Breast epithelium (tissue), 3 donors: ENCODE results near the gene ZNF611.

Experiments used
- POLR2A ChIP-seq: fragments of 450-650 bp; IDR thresholded peaks from one replicate; pipeline ENCODE4 v1.6.1; 2016; ENCODE audit warnings: antibody characterized with exemption, mild to moderate bottlenecking, moderate library complexity
- POLR2AphosphoS5 ChIP-seq, 3 donors: sonication (generic); formaldehyde crosslinking; IDR thresholded peaks; one replicate each; pipeline ENCODE4 v1.6.1; 2017; ENCODE audit warnings: antibody characterized with exemption in 3 of 3
- TF ChIP-seq, protein P1 (sequence below), 3 donors: fragments of 450-650 bp; IDR thresholded peaks; one replicate each; pipeline ENCODE4 v1.5.1; 2016 to 2017; ENCODE audit warnings: antibody characterized with exemption in 3 of 3, mild to moderate bottlenecking in 3 of 3, moderate library complexity in 3 of 3

- TF ChIP-seq, protein P1, sequence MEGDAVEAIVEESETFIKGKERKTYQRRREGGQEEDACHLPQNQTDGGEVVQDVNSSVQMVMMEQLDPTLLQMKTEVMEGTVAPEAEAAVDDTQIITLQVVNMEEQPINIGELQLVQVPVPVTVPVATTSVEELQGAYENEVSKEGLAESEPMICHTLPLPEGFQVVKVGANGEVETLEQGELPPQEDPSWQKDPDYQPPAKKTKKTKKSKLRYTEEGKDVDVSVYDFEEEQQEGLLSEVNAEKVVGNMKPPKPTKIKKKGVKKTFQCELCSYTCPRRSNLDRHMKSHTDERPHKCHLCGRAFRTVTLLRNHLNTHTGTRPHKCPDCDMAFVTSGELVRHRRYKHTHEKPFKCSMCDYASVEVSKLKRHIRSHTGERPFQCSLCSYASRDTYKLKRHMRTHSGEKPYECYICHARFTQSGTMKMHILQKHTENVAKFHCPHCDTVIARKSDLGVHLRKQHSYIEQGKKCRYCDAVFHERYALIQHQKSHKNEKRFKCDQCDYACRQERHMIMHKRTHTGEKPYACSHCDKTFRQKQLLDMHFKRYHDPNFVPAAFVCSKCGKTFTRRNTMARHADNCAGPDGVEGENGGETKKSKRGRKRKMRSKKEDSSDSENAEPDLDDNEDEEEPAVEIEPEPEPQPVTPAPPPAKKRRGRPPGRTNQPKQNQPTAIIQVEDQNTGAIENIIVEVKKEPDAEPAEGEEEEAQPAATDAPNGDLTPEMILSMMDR (IDR thresholded peaks at IDR 0.05) = no peak
- TF ChIP-seq POLR2A = no peak
- peak in 1 of 3 donors; percentile 42 for TF ChIP-seq POLR2AphosphoS5 (IDR thresholded peaks at IDR 0.05)
Observed at GRCh38 chr19:52735734-52736133, 890 bp upstream of the ZNF611 start.
